Right ventricle myocardium inferior (tissue), 1 donor: ENCODE data around the gene LRP5. TPM values are rescaled to one million over a fixed set of nuclear protein-coding genes. Genes with fewer than 3 reads are reported as not detected.
"Not testable (repeated sequence)": the region's sequence is repeated elsewhere in the genome, so short reads cannot be mapped to it uniquely, and the experiment has no call there.

Experiments
- ATAC-seq: fragments of 200-7000 bp; cut with Tn5 transposase; one replicate; pipeline ENCODE4 v1.9.1; 2020; ENCODE audit warnings: mild to moderate bottlenecking, moderate library complexity
- DNase-seq: peaks from one replicate; pipeline ENCODE4 v3.0.0; 2021; ENCODE audit errors: missing footprints
- intact Hi-C: fragments of 100-400 bp; cut with DNase I; formaldehyde crosslinking; loops from one replicate; pipeline ENCODE4 v1.11.0; 2022
- total RNA-seq: library from RNA; stranded (reverse); fragmentation: NEBNext Ultra II Directional; extraction: Animal tissue kit (Norgen Biotek cat#: 25700); gene quantifications from one replicate; pipeline ENCODE4 v1.2.1, GENCODE V29; 2021
- donor health status: DM: no; HTN: yes; CAD: no; lungs with severe emphysema.

The LRP5 gene
- total RNA-seq, 1 donor from 2014 or later: 61.6 TPM

DNA sequence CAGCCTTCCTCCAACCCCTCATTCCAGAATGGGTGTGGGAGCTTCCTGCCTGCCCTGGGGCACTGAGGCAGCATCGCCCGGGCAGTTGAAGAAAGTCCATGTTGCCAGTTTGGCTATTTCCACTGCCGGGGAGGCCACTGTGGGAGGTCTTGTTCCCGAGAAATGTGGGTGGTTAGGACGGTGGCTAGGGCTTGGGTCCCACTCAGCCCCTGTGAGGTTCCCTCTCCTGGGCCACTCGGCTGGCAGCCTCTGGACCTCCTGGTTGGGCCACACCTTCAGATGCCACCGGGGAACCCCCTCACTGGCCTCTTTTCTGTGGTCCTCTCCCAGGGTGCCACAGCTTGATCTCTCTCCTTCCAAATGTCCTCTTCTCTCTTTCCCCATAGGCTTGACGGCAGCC is 143.1 kb downstream of the LRP5 start:
- no peak for DNase-seq
- intact Hi-C loops: no loop called here
- no peak for ATAC-seq

DNA sequence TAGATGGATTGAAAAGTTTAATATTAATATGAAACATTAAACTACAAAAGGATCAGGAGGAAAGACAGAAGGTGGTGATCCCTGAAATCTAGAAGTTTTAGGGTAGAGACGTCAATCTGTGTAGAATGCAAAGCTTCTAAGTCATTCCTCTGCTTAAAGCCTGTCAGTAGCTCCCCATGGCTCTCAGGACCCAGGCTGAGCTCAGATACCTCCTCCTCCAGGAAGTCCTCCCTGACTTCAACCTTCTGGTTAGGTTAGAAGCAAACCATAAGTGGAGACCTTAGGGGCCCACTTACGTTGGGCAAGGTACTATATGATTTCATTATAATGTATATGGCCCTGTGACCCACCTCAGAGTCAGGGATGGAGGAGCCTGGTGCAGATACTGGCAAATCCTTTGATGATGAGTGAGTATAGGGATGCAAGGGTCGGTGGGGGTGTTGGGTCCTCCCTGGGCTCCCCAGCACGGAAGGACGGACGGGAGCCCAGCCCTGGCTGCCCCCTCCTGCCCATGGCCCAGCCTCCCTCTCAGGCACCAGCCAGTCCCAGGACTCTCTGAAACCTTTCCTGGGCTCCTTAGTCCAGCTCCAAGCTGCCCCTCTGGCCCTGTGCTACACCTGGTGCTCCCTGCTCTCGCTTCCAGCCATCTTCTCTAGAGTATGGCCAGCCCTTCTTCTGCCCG is 145.0 kb downstream of the LRP5 start:
- ATAC-seq (no peak), DNase-seq (no peak)
- intact Hi-C loops: no loop called here

DNA sequence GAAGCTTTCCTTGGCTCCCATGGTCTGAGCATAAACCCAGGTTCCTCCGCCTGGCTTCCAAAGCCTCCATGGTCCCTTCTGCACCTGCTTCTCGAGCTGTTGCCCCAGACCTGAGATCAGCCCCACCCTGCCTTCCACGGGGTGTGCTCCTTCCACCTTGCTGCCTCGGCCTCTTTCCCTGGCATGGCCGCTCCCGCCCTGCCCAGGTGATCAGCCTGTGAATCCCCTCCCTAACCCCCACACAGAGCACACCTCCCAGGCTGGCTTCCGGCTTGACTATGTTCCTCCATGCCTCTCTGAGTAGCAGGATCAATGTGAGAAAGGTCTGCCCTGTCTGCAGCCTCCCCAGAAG is 145.5 kb downstream of the LRP5 start:
- no peak for DNase-seq
- intact Hi-C loops: no loop called here
- ATAC-seq: no peak

DNA sequence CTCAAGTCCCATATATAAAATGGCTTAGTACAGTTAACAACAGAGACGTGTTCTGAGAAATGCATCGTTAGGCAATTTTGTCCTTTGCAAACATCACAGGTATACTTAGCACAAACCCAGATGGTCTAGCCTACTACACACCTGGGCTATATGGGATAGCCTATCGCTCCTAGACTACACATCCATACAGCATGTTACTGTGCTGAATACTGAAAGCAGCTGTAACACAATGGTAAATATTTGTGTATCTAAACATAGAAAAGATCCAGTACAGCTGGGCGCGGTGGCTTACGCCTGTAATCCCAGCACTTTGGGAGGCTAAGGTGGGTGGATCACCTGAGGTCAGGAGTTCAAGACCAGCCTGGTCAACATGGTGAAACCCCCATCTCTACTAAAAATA is 145.9 kb downstream of the LRP5 start:
- DNase-seq, intact Hi-C loops, ATAC-seq: not testable (repeated sequence)

DNA sequence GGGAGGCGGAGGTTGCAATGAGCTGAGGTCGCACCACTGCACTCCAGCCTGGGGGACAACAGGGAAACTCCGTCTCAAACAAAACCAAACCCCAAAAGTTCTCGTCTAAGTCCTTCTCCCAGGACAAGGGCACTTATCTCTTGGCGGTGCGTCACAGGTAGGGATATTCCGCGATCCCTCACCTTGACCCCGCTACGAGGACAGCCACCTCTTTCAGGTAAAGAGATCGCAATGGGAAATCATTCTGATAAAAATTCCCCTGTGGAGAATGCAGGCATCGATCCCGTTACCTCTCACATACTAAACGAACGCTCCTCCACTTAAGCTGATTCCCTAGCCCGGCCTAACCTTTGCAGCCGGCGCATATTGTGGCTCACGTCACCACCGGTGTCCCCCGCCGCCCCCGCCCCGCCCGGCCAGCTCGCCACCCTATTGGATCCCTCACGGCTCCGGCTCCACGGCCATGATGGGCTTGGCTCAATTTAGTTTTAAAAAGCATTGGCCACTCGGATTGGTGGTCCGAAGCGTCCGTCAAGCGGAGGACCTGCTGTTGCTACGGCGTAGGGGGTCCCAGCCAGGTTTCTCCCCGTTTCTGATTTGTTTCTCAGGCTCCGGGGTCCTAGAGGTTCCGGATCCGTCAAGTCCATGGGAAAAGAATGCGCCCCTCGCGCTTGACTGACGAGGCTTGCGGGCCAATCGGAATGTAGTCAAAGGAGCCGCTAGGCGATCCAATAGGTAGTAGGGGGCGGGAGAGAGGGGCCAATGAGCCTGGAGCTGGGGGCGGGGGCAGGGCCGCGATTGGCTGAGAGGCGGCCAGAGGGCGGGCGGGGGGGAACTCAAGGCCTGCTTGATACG is 147.7 kb downstream of the LRP5 start:
- peak; percentile 97 for ATAC-seq

DNA sequence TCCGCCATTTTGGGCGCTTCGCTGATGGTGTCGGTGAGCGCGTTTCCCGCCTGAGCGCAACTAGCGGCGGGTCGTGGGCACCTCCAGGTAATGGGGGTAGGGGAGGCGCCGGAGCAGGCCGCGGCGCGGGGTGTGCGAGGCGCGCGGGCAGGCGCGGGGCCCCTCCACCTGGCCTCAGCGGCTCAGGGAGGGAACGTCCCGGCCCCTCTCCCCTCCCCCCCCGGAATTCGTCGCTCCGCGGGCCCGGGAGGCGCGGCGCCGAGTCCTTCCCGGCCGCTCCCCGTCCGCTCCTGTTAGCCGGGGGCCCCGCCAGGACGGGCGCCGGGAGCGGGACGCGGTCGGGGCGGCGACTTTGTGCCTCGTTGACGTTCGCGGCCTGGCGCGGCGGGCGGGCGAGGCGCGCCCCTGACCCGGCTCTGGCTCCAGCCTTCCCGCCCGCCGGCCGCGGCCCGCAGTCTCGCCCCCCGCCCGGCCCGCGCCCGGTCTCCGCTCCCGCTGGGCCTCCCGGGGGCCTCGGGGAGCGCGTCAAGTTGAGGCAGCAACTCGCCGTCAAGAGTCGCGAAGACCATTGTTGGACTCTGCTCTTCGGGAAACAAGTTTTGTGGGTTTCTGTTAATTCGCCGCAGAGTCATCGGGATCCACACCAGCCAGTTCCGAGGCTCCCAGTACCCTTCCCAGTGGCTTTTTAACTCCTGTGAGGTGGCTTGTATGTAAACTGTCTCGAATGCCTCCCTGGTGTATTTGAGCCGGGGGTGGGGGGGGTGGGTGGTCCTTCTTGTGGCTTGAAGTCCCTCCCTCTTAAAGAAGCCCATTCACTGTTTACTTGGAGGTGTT is 148.6 kb downstream of the LRP5 start, which contains the start of gene PPP6R3:
PPP6R3 (plus strand) TSS at position 12 of the 834 bp plus-strand sequence. CDS start 76,913 bp downstream, outside the sequence.
- intact Hi-C loops: loop anchor here (1.0 to 5.0 kb wide), 3 partner anchors 46 to 189 kb away; no protein-coding TSS in a partner anchor
- ATAC-seq: peak; percentile 49
- DNase-seq: no peak

More for the DNA sequence above, 147.7 kb downstream of the LRP5 start:
- intact Hi-C loops: loop anchor here (1.0 to 5.0 kb wide), 3 partner anchors 47 to 188 kb away; no protein-coding TSS in a partner anchor
- peak; percentile 98 for DNase-seq

DNA sequence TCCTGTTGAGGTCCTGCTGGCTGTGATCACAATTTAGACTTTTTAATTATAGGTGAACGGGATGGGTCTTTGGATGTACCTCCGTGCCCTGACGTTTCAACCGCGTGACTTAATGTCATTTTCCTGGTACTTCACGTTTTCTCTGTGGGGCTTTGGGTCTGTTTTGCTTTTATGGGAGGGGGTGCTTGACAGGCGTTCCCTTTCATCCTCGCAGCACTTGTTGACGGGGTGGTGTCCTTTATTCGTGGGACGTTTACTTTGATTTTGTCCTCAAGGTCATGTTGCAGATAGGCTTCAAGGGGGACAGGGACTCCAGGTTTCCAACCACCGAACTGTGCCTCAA is 149.2 kb downstream of the LRP5 start:
- intact Hi-C loops: loop anchor here (5.0 kb wide), 2 partner anchors 46 to 121 kb away; no protein-coding TSS in a partner anchor
- ATAC-seq (no peak), DNase-seq (no peak)

DNA sequence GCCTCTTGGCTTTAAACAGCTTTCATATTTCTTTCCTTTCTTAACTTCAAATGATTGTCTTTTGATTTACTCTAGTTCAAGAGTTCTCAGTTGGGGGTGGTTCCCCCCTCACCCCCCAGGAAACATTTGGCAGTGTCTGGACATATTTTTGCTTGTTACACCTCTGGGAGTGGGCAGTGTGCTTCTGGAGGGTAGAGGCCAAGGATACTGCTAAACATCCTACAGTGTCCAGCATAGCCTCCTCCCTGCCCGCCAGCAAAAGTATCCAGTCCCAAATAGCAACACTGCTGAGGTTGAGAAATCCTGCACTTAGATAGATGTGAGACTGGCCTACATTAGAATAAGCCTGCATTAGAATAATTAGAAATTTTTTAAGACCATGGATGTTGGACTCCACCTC is 151.3 kb downstream of the LRP5 start:
- intact Hi-C loops: loop anchor here (5.0 kb wide), 2 partner anchors 44 to 119 kb away; no protein-coding TSS in a partner anchor
- ATAC-seq (no peak), DNase-seq (no peak)

DNA sequence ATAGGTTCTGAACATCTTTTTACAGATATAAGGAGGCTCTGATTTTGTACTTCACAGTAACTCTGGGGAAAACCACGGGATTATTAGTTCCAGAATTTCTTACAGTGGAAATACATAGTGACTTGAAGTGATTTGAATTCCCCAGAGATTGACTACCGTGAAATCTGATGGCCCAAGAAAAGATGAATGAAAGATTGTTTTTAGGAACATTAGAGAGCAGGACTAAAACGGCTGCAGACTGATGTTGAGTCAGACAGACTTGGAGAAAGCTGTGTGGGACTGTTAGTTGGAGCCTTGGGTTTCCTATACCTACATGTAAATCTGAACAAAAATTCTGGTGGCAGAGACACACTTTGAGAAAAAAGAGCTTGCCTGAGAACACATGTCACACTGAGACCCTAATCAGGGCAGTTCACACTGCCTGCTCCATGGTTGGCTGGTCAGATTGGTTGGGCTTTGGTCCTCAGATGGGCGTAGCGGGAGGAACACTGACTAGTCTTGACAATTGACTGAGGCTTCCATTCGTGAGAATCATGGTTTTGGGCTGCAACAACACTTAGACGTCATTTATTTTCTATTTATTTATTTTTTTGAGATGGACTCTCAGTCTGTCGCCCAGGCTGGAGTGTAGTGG is 154.9 kb downstream of the LRP5 start:
- intact Hi-C loops: no loop called here
- ATAC-seq: no peak
- DNase-seq: no peak

DNA sequence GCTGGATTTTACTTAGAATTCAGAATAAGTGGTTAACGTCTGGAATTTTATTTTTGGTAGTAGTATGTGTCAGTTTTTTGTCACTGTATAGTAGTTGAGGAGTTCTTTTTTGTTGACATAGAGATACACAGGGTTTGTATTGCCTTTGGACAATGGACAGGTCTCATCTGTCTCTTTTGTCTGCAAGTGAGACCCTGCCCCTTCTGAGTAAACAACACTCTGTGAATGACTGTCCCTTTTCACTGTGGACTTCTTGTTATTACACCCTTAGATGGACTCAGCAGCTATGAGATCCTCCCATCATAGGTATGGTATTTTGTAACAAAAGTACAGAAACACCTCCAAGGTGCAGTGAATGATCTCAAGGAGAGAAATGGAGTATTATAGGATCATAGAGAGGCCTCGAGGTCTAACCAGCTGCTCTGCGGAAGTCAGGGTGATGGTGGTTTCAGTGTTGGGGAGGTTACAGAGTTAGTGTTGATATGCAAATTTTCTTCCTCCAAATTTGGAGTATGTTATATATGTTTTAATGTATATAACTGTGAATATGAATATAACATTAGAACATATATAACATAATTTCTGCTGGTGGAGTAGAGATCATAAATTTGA is 155.9 kb downstream of the LRP5 start:
- intact Hi-C loops: no loop called here
- DNase-seq (no peak), ATAC-seq (no peak)

DNA sequence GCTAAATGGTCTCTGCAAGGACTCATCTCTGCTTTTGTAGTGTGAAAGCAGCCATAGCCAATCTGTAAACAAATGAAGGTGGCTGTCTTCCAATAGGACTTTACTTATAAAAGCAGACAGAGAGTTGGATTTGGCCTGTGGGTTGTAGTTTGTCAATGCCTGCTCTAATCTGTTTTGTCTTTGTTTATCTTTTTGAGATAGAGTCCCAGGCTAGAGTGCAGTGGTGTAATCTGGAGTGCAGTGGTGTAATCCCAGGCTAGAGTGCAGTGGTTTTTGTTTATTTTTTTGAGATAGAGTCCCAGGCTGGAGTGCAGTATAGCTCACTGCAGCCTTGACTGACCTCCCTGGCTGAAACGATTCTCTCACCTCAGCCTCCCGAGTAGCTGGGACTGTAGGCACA is 156.7 kb downstream of the LRP5 start:
- intact Hi-C loops: no loop called here
- ATAC-seq (peak; percentile 20), DNase-seq (no peak)

DNA sequence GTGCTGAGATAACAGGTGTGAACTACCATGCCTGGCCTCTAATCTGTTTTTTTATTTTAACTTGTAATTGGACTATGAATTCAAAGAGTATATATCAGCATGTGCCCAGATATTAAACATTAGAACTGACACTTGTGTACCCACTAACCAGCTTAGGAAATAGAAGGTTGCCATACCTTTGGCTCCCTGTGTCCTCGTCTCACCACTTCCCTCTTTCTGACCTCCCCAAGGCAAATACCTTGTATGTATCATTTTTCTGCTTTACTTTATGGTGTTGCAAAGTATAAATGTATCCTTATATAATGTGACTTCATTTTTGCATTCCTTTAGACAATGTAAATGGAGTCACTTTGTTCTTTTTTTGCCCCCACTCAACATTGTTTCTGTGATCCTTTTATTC is 157.3 kb downstream of the LRP5 start:
- no peak for DNase-seq
- ATAC-seq: no peak
- intact Hi-C loops: loop anchor here (5.0 kb wide), 1 partner anchor 78 kb away; no protein-coding TSS in a partner anchor

DNA sequence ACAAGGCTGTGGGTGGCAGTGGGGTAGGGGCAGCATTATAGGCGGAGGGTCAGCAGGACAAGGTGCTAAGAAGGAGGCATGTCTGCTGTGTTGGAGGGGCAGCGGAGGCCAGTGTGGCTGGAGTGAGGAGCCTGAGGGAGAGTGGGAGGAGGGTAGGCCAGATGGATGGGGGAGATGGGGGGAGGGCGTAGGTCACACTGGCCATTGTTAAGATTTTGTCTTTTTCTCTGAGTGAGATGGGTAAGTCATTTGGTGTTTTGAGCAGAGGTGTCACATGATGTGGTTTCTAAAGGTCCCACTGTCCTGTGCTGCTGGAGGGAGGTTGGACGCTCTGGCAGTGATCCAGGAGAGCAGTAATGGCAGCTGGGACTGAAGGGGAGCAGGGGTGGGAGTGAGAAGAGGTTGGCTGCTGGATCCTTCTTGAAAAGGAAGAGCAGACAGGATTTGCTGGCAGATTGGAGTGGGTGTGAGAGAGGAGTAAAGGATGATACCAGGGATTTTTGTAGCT is 158.0 kb downstream of the LRP5 start:
- ATAC-seq (peak; percentile 43), DNase-seq (no peak)
- intact Hi-C loops: loop anchor here (5.0 kb wide), 1 partner anchor 77 kb away; no protein-coding TSS in a partner anchor

DNA sequence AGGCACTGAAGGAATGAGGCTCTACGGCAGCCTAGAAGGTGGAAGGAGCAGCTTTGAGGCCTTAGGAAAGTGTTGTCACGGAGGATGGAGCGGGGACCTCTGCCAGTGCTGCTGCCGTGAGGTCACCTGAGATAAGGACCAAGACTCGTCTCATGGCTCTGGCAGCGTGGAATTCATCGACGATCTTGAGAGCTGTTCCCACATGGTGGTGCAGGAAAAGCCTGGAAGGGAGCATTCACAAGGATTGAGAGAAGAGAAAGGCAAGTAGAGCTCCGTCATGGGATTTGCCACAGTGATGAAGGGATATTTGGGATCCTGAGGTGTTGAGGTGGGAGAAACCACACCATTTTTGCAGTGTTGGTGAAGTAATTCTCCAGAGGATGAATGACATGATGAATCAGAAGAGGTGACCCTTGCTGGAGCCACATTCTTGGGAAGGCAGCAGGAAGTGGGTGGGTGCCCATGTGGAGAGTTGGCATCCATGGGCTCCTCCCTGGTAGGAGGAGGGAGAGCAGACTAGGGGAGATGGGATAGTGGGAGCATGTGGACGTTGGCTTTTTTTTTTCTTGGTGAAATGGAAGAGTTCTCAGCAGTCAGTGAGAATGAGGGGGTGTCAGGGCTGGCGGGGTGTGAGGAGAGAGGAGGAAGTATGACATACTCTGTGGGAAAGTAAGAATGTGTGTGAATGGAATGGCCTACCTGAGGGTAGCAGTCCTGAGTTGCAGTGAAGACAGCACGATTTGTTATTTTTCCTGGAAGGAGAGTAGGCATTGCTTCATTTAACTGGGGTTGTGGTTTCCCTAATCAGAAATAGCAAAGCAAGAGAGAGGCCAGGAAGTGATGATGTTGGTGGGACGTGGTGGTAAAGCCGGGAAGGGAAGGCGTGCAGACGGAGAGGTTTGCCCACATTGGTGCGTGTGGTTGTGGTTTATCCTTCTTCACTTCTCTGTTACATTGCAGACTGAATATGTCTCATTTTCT is 159.3 kb downstream of the LRP5 start:
- no peak for ATAC-seq
- no peak for DNase-seq
- intact Hi-C loops: loop anchor here (5.0 kb wide), 1 partner anchor 76 kb away; no protein-coding TSS in a partner anchor

DNA sequence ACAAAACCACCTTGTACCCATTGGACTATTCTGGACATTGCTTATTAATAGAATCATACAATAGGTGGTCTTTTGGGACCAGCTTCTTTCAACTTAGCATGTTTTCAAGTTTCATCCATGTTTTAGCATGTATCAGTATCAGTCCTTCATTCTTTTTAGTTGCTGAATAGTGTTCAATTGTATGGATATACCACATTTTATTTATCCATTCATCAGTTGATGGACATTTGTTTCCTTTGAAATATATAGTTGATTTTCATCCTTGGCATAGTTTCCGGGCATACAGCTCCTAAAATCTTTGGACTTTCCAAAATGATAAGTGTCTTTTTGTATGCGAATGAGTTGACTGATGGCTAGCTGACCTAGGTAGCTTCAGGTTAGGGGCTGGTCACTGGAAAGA is 160.4 kb downstream of the LRP5 start:
- ATAC-seq: no peak
- intact Hi-C loops: loop anchor here (5.0 kb wide), 1 partner anchor 75 kb away; no protein-coding TSS in a partner anchor

DNA sequence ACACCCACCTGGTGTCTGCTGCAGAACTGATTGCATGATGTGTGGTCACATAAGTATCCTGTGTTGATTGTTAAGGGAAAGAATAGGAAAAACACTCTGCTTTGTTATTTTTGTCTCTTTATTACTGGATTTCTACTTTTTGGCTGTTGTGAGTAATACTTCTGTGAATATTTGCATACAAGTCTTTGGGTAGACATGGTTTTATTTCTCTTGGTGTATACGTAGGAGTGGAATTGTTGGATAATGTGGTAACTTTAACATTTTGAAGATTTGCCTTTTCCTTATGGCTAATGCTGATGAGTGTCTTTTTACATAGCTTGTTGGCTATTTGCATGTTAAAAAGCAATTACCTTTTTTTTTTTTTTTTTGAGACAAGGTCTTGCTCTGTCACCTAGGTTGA is 161.3 kb downstream of the LRP5 start:
- DNase-seq (no peak), ATAC-seq (no peak)
- intact Hi-C loops: loop anchor here (5.0 kb wide), 1 partner anchor 74 kb away; no protein-coding TSS in a partner anchor

More for the DNA sequence above, 160.4 kb downstream of the LRP5 start:
- DNase-seq: no peak
